SK-N-MC (cell line): Measurements from ENCODE around the gene STK11.

Experiments
- EZH2 ChIP-seq: fragments of 200-600 bp; sonication (generic); IDR thresholded peaks from one replicate; pipeline ENCODE4 v1.6.1; 2017; ENCODE audit warnings: antibody characterized with exemption
- FOXP2 ChIP-seq: optimal IDR thresholded peaks from 2 replicates; pipeline ENCODE3; 2011; ENCODE audit warnings: mild to moderate bottlenecking, moderate library complexity; ENCODE audit not compliant: insufficient read depth; ENCODE audit errors: extremely low read length, control extremely low read depth
- POLR2AphosphoS5 ChIP-seq: IDR thresholded peaks from 2 replicates; pipeline ENCODE4 v1.6.1; 2012; ENCODE audit warnings: mild to moderate bottlenecking, low read depth, low read length, borderline replicate concordance

- TF ChIP-seq POLR2AphosphoS5 (no peak), EZH2 (no peak), FOXP2 (no peak)
Observed at GRCh38 chr19:1181606-1182005, 24.0 kb upstream of the STK11 start.
